GM12892 (cell line): Measurements from ENCODE around the gene TMEM11.

ENCODE experiments used
- POLR2A ChIP-seq: IDR thresholded peaks from 2 replicates; pipeline ENCODE4 v1.6.1; 2011; ENCODE audit warnings: low read depth, low read length, control low read depth
- POLR2AphosphoS5 ChIP-seq: IDR thresholded peaks from 2 replicates; pipeline ENCODE4 v1.6.1; 2011; ENCODE audit warnings: low read depth, low read length, control low read depth

- TF ChIP-seq POLR2A (no peak), POLR2AphosphoS5 (no peak)
Measured at GRCh38 chr17:21170809-21171208, 43.2 kb downstream of the TMEM11 start.
